GM21515 (cell line): ENCODE measurements around the gene ZBTB22.
"Not testable (repeated sequence)": the region's sequence is repeated elsewhere in the genome, so short reads cannot be mapped to it uniquely, and the experiment has no call there.

ENCODE experiments used
- ATAC-seq: cut with Tn5 transposase; IDR thresholded peaks from one replicate; pipeline ENCODE4 v1.9.1; 2021; ENCODE audit not compliant: unreplicated experiment

ZBTB22 gene, protein sequence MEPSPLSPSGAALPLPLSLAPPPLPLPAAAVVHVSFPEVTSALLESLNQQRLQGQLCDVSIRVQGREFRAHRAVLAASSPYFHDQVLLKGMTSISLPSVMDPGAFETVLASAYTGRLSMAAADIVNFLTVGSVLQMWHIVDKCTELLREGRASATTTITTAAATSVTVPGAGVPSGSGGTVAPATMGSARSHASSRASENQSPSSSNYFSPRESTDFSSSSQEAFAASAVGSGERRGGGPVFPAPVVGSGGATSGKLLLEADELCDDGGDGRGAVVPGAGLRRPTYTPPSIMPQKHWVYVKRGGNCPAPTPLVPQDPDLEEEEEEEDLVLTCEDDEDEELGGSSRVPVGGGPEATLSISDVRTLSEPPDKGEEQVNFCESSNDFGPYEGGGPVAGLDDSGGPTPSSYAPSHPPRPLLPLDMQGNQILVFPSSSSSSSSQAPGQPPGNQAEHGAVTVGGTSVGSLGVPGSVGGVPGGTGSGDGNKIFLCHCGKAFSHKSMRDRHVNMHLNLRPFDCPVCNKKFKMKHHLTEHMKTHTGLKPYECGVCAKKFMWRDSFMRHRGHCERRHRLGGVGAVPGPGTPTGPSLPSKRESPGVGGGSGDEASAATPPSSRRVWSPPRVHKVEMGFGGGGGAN

DNA sequence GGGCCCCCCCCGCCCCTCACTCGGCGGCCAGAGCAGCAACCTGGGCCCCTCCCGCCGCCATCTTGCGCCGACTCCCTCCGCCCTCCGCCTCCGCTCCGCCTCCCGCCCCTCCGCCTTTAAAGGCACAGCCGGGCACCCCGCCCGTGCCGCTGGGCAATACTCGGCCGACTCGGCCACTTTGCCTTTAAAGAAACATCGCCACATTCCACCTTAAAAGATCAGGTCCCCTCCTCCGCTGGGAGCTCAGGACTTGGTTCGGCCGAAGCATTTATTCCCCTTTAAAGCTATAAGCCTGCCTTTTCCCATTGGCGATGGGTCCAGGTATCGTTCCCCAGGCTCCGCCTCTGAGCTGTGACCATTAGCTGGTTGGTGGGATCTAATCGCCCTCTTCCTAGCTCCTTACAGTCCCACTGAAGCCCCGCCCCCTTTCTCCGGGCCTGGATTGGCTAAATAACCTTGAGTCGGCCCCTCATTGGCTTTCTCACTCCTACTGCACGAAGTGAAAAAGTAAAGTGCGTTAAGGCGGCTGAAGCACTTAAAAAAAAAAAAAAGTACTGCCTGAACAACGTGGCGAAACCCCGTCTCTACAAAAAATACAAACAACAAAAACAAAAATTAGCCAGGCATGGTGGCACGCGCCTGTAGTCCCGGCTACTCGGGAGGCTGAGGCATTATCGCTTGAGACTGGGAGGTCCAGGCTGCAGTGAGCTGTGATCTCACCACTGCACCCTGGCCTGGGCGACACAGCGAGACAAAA lies at the start of gene ZBTB22:
TSS of gene ZBTB22 (minus strand) at position 76 of the 757 bp plus-strand sequence. CDS start 828 bp downstream, outside the sequence.
- ATAC-seq: peak; percentile 42

DNA sequence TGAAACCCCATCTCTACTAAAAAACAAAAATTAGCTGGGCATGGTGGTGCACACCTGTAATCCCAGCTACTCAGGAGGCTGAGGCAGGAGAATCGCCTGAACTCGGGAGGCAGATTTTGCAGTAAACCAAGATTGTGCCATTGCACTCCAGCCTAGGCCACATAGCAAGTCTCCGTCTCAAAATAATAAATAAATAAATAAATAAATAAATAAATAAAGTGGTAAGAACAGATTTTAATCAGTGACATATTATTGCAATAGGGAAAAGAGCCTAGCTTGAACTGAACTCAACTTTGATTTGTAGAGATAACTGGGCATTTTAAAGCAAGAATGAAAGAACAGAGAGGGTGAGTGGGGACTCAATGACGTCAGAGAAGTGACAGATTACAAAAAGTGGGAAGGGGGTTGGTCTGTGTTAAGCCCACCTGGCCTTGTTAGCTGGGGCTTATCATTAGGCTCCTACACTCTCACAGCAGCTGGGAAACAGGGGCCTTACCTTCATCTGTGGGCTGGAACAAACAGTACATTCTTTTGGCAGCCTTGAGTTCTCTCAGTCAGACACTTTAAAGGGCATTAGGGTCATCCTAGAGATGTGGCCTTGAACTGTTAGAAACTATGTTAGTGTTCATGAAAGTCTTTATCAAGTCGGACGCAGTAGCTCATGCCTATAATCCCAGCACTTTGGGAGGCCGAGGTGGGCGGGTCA lies 49.6 kb upstream of the ZBTB22 start:
- ATAC-seq: no peak

DNA sequence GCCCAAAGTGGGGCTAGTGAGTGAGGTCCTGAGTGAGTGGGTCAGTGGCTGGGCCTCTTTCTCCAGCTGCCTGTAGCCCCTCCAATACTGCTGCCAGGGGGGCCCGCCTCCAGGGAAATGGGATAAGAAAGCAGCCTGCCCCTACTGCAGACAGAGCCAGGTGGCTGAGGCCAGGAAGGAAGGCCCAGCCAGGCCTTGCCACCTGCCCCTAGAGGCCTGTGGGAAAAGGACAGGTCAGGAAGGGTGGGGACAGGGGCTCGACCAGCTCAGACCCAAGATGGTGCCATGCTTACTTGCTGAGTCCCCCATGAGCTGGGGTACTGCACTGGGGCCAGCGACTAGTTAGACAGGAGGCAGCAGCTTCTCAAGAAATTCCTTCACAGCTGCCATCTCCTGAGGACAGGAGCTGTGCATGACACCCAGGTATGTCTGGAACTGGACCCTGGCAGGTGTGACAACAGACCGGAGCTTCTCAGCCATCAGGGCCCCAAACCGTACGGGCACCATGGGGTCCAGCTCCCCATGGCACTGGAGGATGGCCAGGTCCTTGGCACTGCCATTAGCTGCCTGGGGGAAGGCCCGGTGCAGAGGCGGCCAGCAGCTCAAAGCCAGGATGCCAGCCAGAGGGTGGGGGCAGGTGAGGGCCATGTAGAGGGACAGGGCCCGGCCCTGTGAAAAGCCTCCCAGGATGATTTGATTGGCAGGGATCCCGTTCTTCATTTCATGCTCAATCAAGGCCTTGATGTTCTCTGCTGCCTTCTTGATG lies 47.8 kb upstream of the ZBTB22 start:
- ATAC-seq: not testable (repeated sequence)

DNA sequence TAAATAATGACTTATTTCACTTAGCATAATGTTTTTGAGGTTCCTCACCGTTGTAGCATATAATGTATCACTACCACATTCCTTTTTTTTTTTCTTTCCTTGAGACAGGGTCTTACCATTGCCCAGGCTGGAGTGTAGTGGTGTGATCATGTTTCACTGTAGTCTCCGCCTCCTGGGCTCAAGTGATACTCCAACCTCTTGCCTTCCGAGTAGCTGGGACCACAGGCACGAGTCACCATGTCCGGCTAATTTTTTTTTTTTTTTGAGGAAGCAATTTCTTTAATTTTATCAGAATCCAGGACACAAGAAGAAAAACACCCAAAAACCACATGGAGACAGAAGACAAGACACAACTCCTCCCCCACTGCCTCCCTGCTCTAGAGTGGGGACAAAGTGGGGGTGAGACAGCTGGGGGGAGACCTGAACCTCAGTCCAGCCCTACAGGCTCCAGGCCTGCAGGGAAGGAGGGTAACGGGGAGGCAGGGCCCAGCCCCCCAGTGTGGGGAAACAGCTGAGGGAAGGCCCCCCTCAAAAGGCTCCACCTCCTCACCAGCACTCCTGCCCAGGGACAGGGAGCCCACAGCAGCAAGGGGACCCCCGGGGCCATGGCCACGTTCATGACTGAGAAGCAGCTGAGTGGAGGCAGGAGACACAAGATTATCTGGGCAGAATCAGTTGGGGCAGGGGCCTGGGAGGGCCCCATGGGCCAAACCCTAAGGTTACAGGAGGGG lies 47.1 kb upstream of the ZBTB22 start:
- not testable (repeated sequence) for ATAC-seq

DNA sequence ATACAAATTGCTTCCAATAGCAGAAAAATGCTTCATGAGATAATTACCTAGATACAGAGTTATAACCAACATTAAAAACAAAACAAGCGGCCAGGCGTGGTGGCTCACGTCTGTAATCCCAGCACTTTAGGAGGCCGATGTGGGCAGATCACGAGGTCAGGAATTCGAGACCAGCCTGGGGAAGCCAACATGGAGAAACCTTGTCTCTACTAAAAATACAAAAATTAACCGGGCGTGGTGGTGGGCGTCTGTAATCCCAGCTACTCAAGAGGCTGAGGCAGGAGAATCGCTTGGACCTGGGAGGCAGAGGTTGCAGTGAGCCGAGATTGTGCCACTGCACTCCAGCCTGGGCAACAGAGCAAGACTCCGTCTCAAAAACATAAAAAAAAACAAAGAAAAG lies 45.9 kb upstream of the ZBTB22 start:
- ATAC-seq: not testable (repeated sequence)

DNA sequence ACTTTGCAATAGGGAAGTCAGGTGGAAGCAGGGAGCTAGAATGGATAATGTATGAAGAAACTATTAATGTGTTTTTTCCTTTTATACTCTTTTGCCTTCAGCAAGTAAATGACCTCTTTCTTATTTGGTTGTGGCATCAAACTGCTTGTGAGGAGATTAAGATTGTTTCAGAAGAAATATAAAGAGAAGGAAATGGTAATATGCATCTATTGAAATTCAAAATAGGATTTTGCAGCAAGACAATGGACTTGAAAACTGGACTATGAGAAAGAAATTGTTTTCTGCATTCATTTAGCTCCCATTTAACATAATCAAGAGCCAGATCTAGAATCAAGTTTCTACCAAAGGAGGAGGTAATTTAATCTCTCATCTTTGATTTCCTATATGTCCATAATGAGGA lies 41.8 kb upstream of the ZBTB22 start:
- ATAC-seq: no peak

DNA sequence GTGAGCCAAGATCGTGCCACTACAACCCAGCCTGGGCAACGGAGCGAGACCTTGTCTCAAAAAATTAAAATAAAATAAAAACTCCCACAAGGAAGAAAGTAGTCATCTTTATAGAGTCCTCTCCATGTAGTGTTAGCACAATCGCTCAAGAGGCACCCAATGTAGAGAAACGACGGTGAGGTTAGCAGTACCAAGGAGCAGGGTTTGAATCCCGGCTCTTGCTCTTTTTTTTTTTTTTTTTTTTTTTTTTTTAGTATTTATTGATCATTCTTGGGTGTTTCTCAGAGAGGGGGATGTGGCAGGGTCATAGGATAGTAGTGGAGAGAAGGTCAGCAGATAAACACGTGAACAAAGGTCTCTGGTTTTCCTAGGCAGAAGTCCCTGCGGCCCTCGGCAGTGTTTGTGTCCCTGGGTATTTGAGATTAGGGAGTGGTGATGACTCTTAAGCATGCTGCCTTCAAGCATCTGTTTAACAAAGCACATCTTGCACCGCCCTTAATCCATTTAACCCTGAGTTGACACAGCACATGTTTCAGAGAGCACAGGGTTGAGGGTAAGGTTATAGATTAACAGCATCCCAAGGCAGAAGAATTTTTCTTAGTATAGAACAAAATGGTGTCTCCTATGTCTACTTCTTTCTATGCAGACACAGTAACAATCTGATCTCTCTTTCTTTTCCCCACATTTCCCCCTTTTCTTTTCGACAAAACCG lies 39.8 kb upstream of the ZBTB22 start:
- ATAC-seq: not testable (repeated sequence)

DNA sequence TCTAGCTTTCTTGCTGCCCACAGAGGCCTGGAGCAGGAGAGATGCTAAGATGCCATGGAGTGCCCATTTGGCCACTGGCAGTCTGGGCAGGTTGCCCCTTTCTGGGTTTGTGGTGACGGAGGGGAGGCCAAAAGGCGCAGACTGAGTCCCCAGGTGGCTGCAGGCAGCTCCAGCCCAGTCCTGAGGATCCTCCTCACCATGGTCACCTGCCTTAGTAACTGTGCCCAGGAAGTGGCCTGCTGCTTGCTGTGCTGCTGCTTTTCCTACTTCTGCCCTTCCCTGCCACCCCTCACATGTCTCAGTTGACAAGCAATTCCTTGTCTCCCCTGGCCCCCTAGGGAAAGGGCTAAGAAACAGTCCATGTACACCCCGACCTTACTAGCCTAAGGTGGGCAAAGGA lies 38.8 kb upstream of the ZBTB22 start:
- no peak for ATAC-seq

DNA sequence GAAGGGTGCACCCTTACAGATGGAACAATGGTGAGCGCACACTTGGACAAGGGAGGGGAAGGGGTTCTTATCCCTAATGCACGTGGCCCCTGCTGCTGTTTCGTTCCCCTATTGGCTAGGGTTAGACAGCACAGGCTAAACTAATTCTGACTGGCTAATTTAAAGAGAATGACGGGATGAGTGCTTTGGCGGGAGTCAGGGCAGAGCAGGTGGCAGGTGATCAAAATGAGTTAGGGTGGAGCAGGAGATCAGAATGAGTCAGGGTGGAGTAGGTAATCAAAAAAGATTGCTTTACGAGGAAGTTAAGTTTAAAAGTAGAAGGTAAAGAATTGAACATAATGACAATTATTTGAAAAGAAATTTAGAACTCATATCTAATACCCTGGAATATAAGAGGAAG lies 38.3 kb upstream of the ZBTB22 start:
- ATAC-seq: not testable (repeated sequence)

DNA sequence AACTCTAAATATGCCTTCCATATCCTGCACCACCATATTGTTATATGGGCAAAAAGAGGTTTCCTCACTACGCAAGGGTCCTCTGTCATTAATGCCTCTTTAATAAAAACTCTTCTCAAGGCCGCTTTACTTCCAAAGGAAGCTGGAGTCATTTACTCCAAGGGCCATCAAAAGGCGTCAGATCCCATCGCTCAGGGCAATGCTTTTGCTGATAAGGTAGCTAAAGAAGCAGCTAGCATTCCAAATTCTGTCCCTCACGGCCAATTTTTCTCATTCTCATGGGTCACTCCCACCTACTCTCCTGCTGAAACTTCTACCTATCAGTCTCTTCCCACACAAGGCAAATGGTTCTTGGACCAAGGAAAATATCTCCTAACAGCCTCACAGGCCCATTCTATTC lies 30.3 kb upstream of the ZBTB22 start:
- ATAC-seq: no peak

DNA sequence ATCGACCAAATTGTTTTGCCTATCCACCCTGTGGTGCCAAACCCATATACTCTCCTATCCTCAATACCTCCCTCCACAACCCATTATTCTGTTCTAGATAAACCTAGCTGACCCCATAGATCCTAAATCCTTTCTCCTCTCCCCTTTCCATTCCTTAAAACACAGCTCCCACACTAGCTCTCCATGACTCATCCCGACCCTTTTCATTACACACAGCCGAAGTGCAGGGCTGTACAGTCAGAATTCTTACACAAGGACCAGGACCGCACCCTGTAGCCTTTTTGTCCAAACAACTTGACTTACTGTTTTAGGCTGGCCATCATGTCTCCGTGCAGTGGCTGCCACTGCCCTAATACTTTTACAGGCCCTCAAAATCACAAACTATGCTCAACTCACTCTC lies 29.4 kb upstream of the ZBTB22 start:
- ATAC-seq: not testable (repeated sequence)

DNA sequence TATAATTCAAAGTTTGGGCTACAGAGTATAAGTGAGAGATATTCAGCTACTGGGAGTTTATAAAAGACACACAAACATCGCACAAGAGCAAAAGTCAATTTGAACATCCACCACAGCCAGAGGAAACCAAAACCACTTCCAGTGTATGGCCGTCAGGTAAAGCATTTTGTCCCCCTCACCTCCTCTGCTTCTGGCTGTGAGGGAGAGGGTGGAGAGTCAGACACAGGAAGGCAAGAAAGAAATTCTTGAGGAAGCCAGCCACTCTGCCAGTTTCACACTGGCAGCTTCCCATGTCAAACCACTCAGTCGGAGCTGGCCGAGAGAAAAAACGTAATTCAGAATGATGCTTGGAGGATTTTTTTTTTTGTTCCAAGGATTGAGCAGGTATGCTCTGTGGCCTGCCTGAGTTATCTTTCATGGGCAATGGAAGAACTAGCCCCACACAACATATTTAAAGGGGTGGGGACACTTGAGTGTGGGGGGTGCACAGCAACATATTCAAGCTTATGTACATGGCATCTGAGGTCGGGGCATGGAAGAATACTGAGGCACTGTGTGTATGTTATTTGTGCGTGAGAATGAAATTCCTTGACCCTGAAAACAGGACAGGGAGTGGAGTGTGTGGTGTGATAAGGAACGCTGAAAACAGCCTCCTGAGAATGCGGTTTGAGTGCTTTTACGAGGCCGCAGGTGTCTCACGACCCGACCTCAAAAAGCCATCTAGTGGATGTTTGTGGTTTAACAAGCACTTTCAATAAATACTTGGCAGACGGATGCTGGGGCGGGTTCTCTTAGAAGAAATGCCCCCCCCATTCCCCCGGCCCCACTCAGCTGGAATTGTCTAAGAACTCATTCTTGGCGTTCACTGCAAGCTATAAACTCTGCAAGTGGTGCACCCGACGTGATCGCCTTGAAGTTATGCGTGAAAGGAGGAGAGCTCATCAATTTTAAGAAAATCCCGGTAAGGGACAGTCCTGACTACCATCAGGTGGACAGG lies 27.5 kb upstream of the ZBTB22 start:
- no peak for ATAC-seq

DNA sequence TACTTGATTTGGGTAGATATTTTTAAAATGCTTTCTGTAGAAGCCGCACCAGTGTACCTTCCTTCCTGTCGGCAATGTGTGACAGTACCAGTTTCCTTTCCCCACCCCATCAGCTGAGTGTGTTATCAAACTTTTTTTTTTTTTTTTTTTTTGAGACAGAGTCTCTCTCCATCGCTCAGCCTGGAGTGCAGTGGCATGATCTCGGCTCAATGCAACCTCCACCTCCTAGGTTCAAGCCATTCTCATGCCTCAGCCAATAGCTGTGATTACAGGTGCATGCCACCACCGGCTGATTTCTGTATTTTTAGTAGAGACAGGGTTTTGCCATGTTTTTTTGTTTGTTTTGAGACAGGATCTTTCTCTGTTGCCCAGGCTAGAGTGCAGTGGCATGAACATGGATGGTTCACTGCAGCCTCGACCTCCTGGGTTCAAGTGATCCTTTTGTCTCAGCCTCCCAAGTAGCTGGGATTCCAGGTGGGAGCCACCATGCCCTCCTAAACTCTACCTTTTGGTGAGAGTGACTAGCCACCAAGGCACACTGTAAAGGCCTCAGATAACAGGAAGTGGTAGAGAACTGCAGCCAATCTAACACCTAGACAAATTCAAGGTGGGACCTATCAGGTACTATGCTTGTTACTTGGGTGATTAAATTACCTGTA lies 26.5 kb upstream of the ZBTB22 start:
- peak; percentile 69 for ATAC-seq

DNA sequence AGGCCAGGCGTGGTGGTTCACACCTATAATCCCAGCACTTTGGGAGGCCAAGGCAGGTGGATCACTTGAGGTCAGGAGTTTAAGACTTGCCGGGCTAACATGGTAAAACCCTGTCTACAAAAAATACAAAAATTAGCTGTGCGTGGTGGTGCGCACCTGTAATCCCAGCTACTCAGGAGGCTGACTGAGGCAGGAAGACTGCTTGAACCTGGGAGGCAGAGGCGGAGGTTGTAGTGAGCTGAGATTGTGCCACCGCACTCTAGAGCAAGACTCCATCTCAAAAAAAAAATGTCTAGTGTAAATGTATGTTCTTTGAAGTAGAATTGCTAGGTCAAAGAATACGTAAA lies 26.0 kb upstream of the ZBTB22 start:
- not testable (repeated sequence) for ATAC-seq

DNA sequence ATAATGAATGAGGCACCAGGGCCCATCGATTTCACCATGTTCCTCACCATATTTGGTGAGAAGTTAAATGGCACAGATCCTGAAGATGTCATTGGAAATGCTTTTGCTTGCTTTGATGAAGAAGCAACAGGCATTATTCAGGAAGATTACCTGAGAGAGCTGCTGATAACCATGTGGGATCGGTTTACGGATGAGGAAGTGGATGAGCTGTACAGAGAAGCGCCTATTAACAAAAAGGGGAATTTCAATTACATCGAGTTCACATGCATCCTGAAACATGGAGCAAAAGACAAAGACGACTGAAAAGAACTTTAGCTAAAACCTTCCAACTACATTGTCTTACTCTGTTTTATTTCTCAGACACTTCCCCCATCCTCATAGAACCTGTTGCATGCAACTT lies 21.6 kb upstream of the ZBTB22 start:
- ATAC-seq: no peak

DNA sequence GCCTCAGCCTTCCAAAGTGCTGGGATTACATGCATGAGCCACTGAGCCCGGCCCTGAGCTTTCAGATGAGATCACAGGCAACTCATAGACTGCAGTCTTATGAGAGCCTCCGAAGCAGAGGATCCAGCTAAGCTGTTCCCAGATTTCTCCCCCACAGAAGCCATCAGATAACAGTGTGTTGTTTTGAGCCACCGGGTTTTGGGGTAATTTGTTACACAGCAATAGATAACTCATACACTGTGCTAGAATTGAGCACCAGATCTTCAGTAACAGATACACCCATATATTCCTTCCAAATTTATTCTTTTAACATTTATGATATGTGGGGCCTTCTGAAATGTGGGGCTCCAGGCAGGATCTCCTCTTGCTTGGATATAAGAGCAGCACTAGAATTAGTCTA lies 19.0 kb upstream of the ZBTB22 start:
- no peak for ATAC-seq

DNA sequence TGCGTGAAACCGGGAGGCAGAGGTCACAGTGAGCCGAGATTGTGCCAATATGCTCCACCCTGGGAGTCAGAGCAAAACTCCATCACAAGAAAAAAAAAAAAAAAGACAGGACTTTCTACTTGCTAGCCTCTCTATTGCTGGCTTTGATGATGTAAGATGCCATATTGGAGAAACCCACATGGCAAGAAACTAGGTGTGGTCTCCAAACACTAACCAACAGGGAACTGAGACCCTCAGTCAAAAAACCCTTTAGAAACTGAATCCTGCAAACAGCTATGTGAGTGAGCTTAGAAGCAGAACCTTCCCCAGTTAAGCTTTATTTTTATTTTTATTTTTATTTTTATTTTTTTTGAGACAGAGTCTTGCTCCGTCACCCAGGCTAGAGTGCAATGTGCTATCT lies 18.4 kb upstream of the ZBTB22 start:
- no peak for ATAC-seq
